OCI-LY7 (cell line): ENCODE results near the gene MISP3. TPM values are rescaled to one million over a fixed set of nuclear protein-coding genes. Genes with fewer than 3 reads are reported as not detected.

Experiments
- BruUV-seq: library from RNA; stranded (reverse); fragments of 400-500 nt; replicated peaks from 2 replicates; lab custom pipeline; 2021; lab: Mats Ljungman, UMichigan
- CTCF ChIA-PET: fragments of 300-600 bp; sonication (Branson Sonifier 250); formaldehyde crosslinking; loops from one replicate; lab custom pipeline; 2022; ENCODE audit warnings: antibody characterized with exemption; ENCODE audit not compliant: unreplicated experiment; lab: Charles Lee
- POLR2A ChIA-PET: fragments of 300-600 bp; sonication (Branson Sonifier 250); formaldehyde crosslinking; loops from one replicate; lab custom pipeline; 2022; ENCODE audit warnings: antibody characterized with exemption; lab: Charles Lee
- DNase-seq: peaks from one replicate; pipeline ENCODE4 v3.0.0-alpha.2; 2015; ENCODE audit warnings: low spot score
- H2AFZ ChIP-seq: fragments of 200-600 bp; sonication (generic), shearing (Covaris generic); 2 replicates; pipeline ENCODE4 v1.6.1; 2014; ENCODE audit warnings: mild to moderate bottlenecking, antibody characterized with exemption, low read length, moderate library complexity
- H3K27ac ChIP-seq: fragments of 200-600 bp; sonication (generic); 2 replicates; pipeline ENCODE4 v1.5.1; 2014; ENCODE audit warnings: mixed run types, low read depth, mild to moderate bottlenecking, moderate library complexity, low read length, inconsistent platforms; ENCODE audit not compliant: poor library complexity, severe bottlenecking
- H3K36me3 ChIP-seq: fragments of 200-600 bp; sonication (generic); 2 replicates; pipeline ENCODE4 v1.6.1; 2014; ENCODE audit warnings: mild to moderate bottlenecking, antibody characterized with exemption, low read length, moderate library complexity, mixed read lengths; ENCODE audit not compliant: insufficient read depth
- H3K4me1 ChIP-seq: fragments of 200-600 bp; sonication (generic); 2 replicates; pipeline ENCODE4 v1.5.1; 2014; ENCODE audit warnings: mild to moderate bottlenecking, low read length; ENCODE audit not compliant: insufficient read depth, poor library complexity, severe bottlenecking
- H3K4me2 ChIP-seq: fragments of 200-600 bp; sonication (generic); 2 replicates; pipeline ENCODE4 v1.6.1; 2014; ENCODE audit warnings: mild to moderate bottlenecking, low read length
- H3K4me3 ChIP-seq: fragments of 200-600 bp; sonication (generic); 2 replicates; pipeline ENCODE4 v1.5.1; 2014; ENCODE audit warnings: mild to moderate bottlenecking, low read depth, low read length; ENCODE audit not compliant: poor library complexity, severe bottlenecking
- H3K79me2 ChIP-seq: fragments of 200-600 bp; sonication (generic); 2 replicates; pipeline ENCODE4 v1.6.1; 2016; ENCODE audit warnings: low read depth, mild to moderate bottlenecking, low read length, moderate library complexity, mixed read lengths; ENCODE audit not compliant: insufficient read depth
- H3K9me2 ChIP-seq: fragments of 200-600 bp; sonication (generic); 2 replicates; pipeline ENCODE4 v1.6.1; 2016; ENCODE audit warnings: mild to moderate bottlenecking, low read length, mixed read lengths; ENCODE audit not compliant: insufficient read depth
- H3K9me3 ChIP-seq: fragments of 200-600 bp; sonication (generic); 2 replicates; pipeline ENCODE4 v1.6.1; 2014; ENCODE audit warnings: mild to moderate bottlenecking, mixed run types, low read length, mixed read lengths
- H4K20me1 ChIP-seq: fragments of 200-600 bp; sonication (generic); 2 replicates; pipeline ENCODE4 v1.6.1; 2014; ENCODE audit warnings: mild to moderate bottlenecking, antibody characterized with exemption, low read length, moderate library complexity, mixed read lengths; ENCODE audit not compliant: insufficient read depth
- CTCF ChIP-seq: fragments of 200-600 bp; sonication (generic); conservative IDR thresholded peaks from 2 replicates; pipeline ENCODE4 v1.5.1; 2014; ENCODE audit warnings: mild to moderate bottlenecking, antibody characterized with exemption, low read length, moderate library complexity, mixed read lengths
- EZH2phosphoT487 ChIP-seq: fragments of 200-600 bp; sonication (generic); IDR thresholded peaks from 2 replicates; pipeline ENCODE4 v1.6.1; 2018; ENCODE audit warnings: low read depth, borderline replicate concordance, mild to moderate bottlenecking, mixed run types, antibody characterized with exemption, low read length, moderate library complexity, mixed read lengths
- intact Hi-C: fragments of 100-400 bp; cut with micrococcal nuclease; formaldehyde crosslinking; loops from one replicate; pipeline ENCODE4 v1.10.0; 2022; ENCODE audit not compliant: unreplicated experiment
- total RNA-seq, 2 experiments: library from RNA; depleted of rRNA in 1 of 2; stranded (reverse); fragments of >200 nt in 1 of 2; shearing (Covaris generic) in 1 of 2; gene quantifications; 2 replicates each; pipeline ENCODE4 v1.2.3, GENCODE V29; 2014 to 2022

The MISP3 gene
- total RNA-seq, 2 experiments from 2014 or later, result 3.3 to 3.9 TPM

- BruUV-seq, result no TSS peak
- H2AFZ ChIP-seq, result no peak overlapping the region
- CTCF ChIA-PET, result no interaction called here
Measured at GRCh38 chr19:14061081-14061749, 11.4 kb upstream of the MISP3 start.

GRCh38 chr19:14061751-14062557 is 10.6 kb upstream of the MISP3 start, which contains the start of gene PALM3:
PALM3 (minus strand) TSS chr19:14062076; CDS start chr19:14061980, 96 bp downstream.
- POLR2A ChIA-PET, result interaction anchor here (0.6 kb wide), 1 partner anchor 187 kb away, joined by 4 read pairs; no protein-coding TSS in a partner anchor
- Histone ChIP-seq H3K27ac (no peak within 1 kb of the TSS), H4K20me1 (no peaks in the 10 kb centered on the region), H2AFZ (no peak within 1 kb of the TSS), H3K9me3 (no peaks in the 10 kb centered on the region), H3K36me3 (no peaks in the 10 kb centered on the region), H3K9me2 (no peaks in the 10 kb centered on the region), H3K4me1 (peaks cover 6% of the 10 kb centered on the region), H3K4me2 (no peak within 1 kb of the TSS), H3K79me2 (no peaks in the 10 kb centered on the region), H3K4me3 (no peak within 1 kb of the TSS)
- intact Hi-C loops, result no loop called here
- DNase-seq, result no peak
- BruUV-seq, result no TSS peak
- TF ChIP-seq EZH2phosphoT487, result no peak
- CTCF ChIA-PET, result no interaction called here

More at GRCh38 chr19:14061081-14061749, 11.4 kb upstream of the MISP3 start:
- Histone ChIP-seq H3K4me1 (peaks cover 6% of the 10 kb centered on the region), H3K36me3 (no peaks in the 10 kb centered on the region), H3K9me2 (no peaks in the 10 kb centered on the region), H3K79me2 (no peaks in the 10 kb centered on the region), H3K27ac (no peak overlapping the region), H3K9me3 (no peaks in the 10 kb centered on the region), H4K20me1 (no peaks in the 10 kb centered on the region), H3K4me3 (no peak overlapping the region), H3K4me2 (no peak overlapping the region)
- no peak for DNase-seq
- POLR2A ChIA-PET, result interaction anchor here (0.6 kb wide), 1 partner anchor 186 kb away, joined by 4 read pairs; no protein-coding TSS in a partner anchor
- no peak for TF ChIP-seq CTCF
- TF ChIP-seq EZH2phosphoT487, result no peak
- intact Hi-C loops, result no loop called here

- Histone ChIP-seq H3K27ac (no peak overlapping the region), H3K4me1 (peaks cover 6% of the 10 kb centered on the region), H3K4me3 (no peak overlapping the region), H2AFZ (no peak overlapping the region), H3K4me2 (no peak overlapping the region), H3K9me2 (no peaks in the 10 kb centered on the region), H3K79me2 (no peaks in the 10 kb centered on the region), H3K36me3 (no peaks in the 10 kb centered on the region), H4K20me1 (no peaks in the 10 kb centered on the region), H3K9me3 (no peaks in the 10 kb centered on the region)
- BruUV-seq, result no TSS peak
- ChIA-PET CTCF (no interaction called here), POLR2A (no interaction called here)
- DNase-seq, result no peak
- intact Hi-C loops, result no loop called here
- TF ChIP-seq CTCF, result no peak
- TF ChIP-seq EZH2phosphoT487, result no peak
Measured at GRCh38 chr19:14062558-14062855, 10.1 kb upstream of the MISP3 start.
